Osteocyte (in vitro differentiated cells): ENCODE results near the gene FRMD6. TPM values are rescaled to one million over a fixed set of nuclear protein-coding genes. Genes with fewer than 3 reads are reported as not detected.

Experiments used
- DNase-seq: peaks from one replicate; pipeline ENCODE4 v3.0.0; 2021; ENCODE audit warnings: mixed read lengths; ENCODE audit not compliant: unreplicated experiment; ENCODE audit errors: extremely low spot score
- H3K27ac Mint-ChIP-seq: one replicate; pipeline ENCODE4 v1.8.0; 2021; ENCODE audit warnings: mild to moderate bottlenecking, mixed read lengths; ENCODE audit not compliant: unreplicated experiment
- H3K27me3 Mint-ChIP-seq: one replicate; pipeline ENCODE4 v1.8.0; 2021; ENCODE audit warnings: mixed read lengths; ENCODE audit not compliant: unreplicated experiment
- H3K36me3 Mint-ChIP-seq: one replicate; pipeline ENCODE4 v1.8.0; 2021; ENCODE audit warnings: mixed read lengths; ENCODE audit not compliant: unreplicated experiment
- H3K4me1 Mint-ChIP-seq: one replicate; pipeline ENCODE4 v1.8.0; 2021; ENCODE audit warnings: mixed read lengths; ENCODE audit not compliant: unreplicated experiment
- H3K4me3 Mint-ChIP-seq: one replicate; pipeline ENCODE4 v1.8.0; 2021; ENCODE audit warnings: mild to moderate bottlenecking, moderate library complexity, mixed read lengths; ENCODE audit not compliant: unreplicated experiment
- H3K9me3 Mint-ChIP-seq: one replicate; pipeline ENCODE4 v1.8.0; 2021; ENCODE audit warnings: mixed read lengths; ENCODE audit not compliant: unreplicated experiment
- total RNA-seq: library from RNA; stranded (reverse); gene quantifications from 2 replicates; pipeline ENCODE4 v1.2.1, GENCODE V29; 2021
- TF ChIP-seq, protein P1 (sequence below): fragments of 200-600 bp; sonication (generic); IDR thresholded peaks from 2 replicates; pipeline ENCODE4 v1.5.0; 2021; ENCODE audit warnings: antibody characterized with exemption, mild to moderate bottlenecking, moderate library complexity

Gene FRMD6
- total RNA-seq, 1 donor from 2014 or later: 124 TPM

DNA sequence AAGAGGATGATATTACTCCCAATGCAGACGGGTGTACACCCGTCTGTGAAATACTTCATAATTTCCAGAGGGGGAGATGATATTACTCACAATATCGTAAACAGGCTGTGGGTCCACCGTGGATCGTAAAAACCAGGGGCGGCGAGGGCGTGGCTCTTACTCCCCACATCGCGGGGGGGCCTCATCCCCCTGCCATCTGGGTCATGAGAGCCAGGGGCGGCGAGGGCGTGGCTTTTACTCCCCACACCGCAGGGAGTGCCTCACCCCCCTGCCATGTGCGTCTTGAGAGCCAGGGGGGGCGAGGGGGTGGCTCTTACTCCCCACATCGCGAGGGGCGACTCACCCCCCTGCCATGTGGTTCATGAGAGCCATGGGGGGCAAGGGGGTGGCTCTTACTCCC, 122.5 kb downstream of the FRMD6 start:
- Mint-ChIP-seq H3K27ac (no peak overlapping the region), H3K27me3 (peaks cover 5% of the 10 kb centered on the region), H3K4me1 (peaks cover 7% of the 10 kb centered on the region), H3K36me3 (no peaks in the 10 kb centered on the region), H3K4me3 (no peak overlapping the region), H3K9me3 (no peaks in the 10 kb centered on the region)
- no peak for DNase-seq
- TF ChIP-seq, protein P1, sequence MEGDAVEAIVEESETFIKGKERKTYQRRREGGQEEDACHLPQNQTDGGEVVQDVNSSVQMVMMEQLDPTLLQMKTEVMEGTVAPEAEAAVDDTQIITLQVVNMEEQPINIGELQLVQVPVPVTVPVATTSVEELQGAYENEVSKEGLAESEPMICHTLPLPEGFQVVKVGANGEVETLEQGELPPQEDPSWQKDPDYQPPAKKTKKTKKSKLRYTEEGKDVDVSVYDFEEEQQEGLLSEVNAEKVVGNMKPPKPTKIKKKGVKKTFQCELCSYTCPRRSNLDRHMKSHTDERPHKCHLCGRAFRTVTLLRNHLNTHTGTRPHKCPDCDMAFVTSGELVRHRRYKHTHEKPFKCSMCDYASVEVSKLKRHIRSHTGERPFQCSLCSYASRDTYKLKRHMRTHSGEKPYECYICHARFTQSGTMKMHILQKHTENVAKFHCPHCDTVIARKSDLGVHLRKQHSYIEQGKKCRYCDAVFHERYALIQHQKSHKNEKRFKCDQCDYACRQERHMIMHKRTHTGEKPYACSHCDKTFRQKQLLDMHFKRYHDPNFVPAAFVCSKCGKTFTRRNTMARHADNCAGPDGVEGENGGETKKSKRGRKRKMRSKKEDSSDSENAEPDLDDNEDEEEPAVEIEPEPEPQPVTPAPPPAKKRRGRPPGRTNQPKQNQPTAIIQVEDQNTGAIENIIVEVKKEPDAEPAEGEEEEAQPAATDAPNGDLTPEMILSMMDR: no peak

DNA sequence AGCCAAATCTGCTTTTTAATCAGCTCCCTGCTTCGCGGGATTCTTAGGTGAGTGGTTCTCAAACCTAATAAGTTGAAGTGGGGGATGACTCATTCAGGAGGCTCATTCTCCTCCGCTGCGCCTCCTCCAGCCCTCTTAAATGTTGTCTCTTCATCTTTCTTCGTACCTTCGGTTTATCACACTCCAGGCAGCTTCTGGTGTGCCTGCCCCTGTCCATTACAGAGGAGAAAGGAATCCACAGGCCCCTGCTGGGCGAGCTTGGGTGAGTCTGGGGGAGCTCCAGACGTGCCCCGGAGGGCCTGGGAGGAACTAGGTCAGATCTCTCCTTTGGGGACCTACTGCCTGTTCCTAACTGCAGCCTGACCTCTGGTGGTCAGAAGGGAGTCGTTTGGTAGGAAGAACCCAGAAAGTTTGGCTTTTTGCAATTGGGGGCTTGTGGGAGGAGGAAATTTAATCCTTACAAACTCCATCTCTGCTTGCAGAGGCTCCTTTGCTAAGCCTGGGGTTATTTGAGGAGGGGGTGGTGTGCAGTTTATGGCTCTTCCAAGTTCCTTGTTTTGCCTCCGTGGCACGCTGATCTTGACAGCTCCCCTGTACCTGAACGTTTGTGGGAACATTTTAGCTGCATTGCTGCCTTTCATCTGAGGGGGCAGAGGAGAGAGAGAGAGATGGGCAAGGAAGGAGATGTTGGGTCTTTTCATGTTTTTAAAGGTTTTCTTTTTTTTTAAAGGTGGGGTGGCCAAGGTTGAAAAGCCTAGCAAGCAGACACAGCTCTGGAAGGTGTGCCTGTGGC, 124.6 kb downstream of the FRMD6 start:
- no peaks in the 10 kb centered on the region for H3K9me3 Mint-ChIP-seq
- H3K36me3 Mint-ChIP-seq: no peaks in the 10 kb centered on the region
- H3K27ac Mint-ChIP-seq: peak overlapping the region; percentile 44
- H3K4me1 Mint-ChIP-seq: peaks cover 13% of the 10 kb centered on the region
- peak overlapping the region; percentile 58 for H3K4me3 Mint-ChIP-seq
- peaks cover 7% of the 10 kb centered on the region for H3K27me3 Mint-ChIP-seq
- TF ChIP-seq, protein P1: peak; percentile 82
- no peak for DNase-seq

DNA sequence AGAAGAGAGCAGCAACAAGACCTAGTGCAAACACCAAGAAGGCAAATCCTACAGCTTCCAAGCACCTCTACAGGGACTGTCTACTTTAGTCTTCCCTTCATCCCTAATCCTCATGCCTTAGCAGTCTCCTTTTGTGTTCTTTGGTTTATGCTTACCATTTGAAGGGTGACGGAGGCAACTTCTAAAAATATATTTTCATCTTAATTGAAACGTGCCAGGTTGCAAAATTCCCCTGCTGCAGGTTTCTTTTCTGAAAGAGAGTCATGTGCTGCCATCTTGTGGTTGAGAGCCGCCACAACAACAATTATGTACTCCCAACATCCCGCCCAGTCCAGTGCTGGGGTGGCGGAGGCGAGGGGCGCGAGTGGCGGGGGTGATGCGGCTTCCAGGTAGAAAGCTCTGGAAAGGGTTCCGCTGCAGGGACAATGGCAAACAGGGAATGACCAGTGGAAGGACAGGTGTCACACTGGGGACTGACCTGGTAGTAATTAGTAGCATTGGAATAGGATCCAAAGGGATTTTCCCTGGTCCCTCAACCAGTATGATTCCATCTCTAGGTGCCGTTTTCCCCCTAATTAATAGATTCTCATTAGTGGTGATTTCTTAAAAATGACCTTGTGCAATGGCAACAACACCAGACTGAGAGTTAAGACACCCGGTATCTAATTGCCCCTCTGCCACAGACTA, 128.4 kb downstream of the FRMD6 start:
- TF ChIP-seq, protein P1: peak; percentile 92
- H3K4me1 Mint-ChIP-seq: peaks cover 13% of the 10 kb centered on the region
- H3K4me3 Mint-ChIP-seq: no peak overlapping the region
- no peak for DNase-seq
- H3K27ac Mint-ChIP-seq: no peak overlapping the region
- H3K9me3 Mint-ChIP-seq: no peaks in the 10 kb centered on the region
- H3K27me3 Mint-ChIP-seq: peaks cover 43% of the 10 kb centered on the region
- H3K36me3 Mint-ChIP-seq: no peaks in the 10 kb centered on the region

Other genes with a start within 250 kb of the FRMD6 start
- 3.9 and 4.1 TPM in 2 replicates for gene GNG2, start 208.7 kb downstream of the FRMD6 start, total RNA-seq